GM10266 (cell line): ENCODE measurements around the gene HOXB7.

ENCODE experiments used
- DNase-seq: peaks from one replicate; pipeline ENCODE4 v3.0.0; 2012; ENCODE audit errors: extremely low spot score
- CTCF ChIP-seq: IDR thresholded peaks from 2 replicates; pipeline ENCODE4 v1.5.1; 2012; ENCODE audit warnings: mild to moderate bottlenecking, low read depth; ENCODE audit not compliant: control insufficient read depth, insufficient read depth; ENCODE audit errors: missing control alignments

The HOXB7 gene

DNA sequence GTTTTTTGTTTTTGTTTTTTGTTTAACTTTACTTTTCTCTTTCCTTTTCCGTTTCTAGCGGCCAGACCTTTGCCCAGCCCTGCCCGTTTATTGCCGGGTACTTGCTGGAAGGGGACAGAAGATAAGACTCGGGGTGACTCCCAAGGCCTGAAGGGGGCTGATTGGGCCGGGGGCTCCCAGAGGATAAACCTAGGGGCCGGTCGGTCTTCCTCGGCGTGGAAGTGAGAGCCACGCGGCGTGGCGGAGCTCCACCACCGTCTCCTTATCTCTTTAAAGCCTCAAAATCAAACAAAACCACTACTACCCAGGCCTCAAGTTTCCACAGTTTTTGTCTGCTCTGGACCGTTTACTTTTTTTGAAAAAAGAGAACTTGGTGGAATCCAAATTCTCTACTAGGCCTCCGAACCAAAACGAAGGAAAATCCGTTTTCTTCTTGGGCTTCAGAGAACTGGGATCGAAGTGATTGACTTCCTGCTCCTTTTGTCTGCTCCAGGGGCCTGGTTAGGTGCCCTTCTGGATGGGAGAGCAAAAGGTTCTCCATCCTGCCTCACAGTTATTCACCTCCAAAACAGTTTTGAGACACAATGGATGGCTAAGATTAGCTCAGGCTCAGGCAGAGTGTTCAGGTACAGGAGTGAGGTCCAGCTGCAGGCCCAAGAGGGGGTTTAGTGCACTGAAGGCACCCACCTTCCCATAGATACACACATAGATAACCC lies 23.8 kb upstream of the HOXB7 start:
- no peak for DNase-seq
- no peak for TF ChIP-seq CTCF

- TF ChIP-seq CTCF, result no peak
- DNase-seq, result no peak
Measured at GRCh38 chr17:48633266-48633677, 22.5 kb upstream of the HOXB7 start.

GRCh38 chr17:48632579-48633265 lies 21.9 kb upstream of the HOXB7 start:
- no peak for TF ChIP-seq CTCF
- DNase-seq, result no peak

DNA sequence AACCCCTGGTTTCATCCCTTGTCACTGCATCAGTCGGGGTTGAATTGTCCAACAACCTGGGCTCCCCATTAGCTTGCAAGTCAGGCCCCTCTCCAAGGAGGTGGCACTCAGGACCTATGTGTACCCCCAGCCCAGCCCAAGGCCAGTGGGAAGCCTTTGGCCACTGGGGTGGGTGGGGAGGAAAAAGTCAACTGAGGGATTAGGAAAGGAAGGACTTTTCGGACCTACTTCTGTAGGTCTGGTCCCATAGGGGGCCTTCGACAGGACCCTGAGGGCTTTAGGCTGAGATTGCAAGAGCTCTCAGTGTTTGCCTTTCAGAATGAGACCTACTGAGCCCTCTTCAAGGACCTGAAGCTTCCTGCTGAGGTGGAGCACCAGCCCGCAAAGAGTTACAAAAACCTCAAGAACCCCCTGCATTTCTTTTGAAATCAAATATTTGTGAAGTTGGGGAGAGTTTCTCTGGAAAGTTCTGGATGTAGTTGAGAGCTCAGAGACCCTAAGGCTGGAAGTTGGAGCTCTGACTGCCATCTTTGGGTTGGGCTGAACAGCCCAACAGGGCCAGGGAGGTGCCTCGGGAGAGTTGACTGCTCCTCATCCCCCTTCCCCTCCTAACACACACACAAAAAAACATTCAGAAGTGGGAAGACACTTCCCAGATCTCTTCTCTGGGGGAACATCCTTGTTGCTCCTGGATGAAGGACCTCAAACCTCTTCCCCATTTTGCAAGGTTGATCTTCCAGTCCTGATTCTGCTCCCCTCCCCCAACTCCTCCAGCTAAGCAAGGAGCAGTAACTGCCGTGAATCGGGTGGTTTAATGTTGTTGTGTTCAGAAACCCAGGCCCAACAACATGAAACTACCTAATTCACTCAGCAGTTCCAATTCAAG lies 21.1 kb upstream of the HOXB7 start:
- TF ChIP-seq CTCF, result no peak
- DNase-seq, result no peak

- no peak for DNase-seq
- TF ChIP-seq CTCF, result no peak
Measured at GRCh38 chr17:48630925-48631692, 20.3 kb upstream of the HOXB7 start.

DNA sequence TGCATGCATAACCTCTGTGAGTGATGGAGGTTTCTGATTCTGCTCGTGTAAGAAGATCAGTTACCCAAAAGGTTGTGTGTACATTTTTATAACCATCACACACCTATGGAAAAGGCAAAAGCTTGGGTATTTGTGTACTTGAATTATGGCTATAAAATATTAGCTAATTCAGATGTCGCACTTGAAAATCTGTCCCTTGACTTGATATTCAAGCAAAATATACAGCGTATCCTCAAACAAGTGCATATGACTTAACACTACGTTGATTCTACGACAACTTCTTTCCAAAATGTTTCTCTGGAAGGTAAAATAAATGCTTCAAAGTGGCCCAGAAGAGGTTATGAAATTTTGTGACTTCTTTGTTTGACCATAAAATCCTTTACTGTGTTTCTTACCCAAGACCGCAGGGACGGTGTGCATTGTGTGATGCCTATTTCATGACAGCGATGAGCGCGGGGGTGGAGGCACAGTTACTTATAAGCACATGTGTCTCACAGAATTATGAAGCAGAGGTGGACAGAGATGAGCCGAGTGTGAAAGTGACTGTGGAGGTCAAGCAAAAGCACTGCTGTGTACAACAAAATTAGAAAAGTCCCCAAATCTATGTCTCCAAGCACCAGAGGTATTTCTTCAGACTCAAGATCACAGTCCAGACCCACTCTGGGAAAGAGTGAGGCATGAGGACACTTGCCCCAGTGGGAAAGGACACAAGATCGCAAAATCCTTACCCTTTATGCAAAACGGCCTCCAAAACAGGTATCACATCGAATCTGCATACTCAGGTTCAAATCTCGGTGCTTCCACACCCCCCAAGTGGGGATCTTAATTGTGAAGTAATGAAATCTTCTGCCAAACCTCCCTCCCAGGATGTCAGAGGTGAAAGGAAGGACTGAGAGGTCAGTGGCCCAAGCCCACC lies 19.4 kb upstream of the HOXB7 start:
- DNase-seq, result no peak
- no peak for TF ChIP-seq CTCF
